ENCODE results near the gene ECM1.

The ECM1 gene

DNA sequence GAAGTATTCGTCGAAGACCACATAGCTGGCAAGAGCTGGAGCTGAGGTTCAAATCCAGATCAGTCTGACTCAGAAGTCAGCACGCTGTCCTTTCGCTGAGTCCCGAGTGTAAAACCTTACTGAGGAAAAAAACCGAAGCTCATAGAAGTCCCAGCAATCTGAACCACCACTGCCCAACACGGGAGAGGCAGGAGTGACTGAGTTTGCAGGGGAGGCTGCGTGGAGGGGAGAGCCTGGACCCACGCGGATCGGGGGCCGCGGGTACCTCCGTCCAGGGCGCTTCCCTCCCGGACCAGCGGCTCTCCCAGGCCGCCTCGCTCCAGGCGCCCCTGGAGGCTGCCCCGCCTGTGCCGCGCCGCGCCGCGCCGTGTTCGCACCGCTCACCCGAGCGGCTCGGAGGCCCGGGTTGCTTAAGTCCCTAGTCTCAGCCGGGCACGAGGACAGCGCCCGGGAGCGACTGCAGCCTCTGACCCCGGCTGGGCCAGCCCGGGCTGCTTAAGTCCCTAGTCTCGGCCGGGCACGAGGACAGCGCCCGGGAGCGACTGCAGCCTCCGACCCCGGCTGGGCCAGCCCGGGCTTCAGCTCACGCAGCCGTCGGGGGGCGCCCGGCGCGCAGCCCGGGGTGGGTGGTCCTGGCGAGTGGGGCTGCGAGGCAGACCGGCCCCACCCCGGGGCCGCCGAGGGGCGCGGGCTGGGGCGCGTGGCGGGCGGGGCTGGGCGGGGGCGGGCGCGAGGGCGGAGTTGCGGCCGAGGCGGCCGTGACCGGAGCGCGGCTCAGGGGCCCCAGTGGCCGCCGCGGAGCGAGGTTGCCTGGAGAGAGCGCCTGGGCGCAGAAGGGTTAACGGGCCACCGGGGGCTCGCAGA, 41.0 kb downstream of the ECM1 start, which contains the start of gene ADAMTSL4:
Gene ADAMTSL4 (plus strand): TSS at position 777 of the 864 bp plus-strand sequence. CDS start 2,881 bp downstream, outside the sequence.
- TF ChIP-seq, protein P1, sequence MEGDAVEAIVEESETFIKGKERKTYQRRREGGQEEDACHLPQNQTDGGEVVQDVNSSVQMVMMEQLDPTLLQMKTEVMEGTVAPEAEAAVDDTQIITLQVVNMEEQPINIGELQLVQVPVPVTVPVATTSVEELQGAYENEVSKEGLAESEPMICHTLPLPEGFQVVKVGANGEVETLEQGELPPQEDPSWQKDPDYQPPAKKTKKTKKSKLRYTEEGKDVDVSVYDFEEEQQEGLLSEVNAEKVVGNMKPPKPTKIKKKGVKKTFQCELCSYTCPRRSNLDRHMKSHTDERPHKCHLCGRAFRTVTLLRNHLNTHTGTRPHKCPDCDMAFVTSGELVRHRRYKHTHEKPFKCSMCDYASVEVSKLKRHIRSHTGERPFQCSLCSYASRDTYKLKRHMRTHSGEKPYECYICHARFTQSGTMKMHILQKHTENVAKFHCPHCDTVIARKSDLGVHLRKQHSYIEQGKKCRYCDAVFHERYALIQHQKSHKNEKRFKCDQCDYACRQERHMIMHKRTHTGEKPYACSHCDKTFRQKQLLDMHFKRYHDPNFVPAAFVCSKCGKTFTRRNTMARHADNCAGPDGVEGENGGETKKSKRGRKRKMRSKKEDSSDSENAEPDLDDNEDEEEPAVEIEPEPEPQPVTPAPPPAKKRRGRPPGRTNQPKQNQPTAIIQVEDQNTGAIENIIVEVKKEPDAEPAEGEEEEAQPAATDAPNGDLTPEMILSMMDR (conservative IDR thresholded peaks at IDR 0.05; ENCODE audit: low read depth, low read length) = no peak
- DNase-seq (ENCODE audit: low read depth) = peak; percentile 78
- peak within 1 kb of the TSS; percentile 60 for H3K4me3 ChIP-seq (ENCODE audit: low read depth, low read length)

DNA sequence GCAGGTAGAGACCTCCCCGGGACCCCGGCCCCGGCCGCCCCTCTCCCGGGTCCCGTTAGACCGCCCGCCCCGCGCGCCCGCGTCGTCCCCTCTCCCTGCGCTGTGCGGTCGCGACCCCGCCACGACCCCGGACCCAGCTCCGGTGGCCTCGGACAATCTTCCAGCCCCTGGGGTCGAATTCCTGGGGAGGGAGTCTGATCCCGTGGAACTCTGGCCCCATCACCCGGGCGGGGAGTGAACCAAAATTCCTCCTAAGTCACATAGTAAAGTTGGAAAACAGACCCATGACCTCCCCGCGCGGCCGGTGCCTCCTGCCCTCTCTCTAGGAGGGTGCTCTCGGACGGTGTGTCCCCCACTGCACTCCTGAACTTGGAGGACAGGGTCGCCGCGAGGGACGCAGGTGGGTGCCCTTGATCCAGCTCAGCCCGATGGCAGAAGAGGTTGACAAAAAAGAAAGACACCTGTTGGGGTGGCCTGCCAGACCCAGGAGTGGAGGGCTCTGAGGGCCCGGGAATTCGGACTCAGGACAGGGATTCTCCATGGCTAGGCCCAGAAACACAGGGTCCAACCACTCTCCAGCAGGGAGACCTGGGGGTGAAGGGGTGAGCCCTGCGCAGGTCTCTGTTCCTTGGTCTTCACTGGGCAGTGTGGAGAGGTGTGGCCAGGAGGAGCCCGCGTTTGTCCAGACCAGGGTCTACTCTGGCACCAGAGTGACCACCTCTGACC, 41.8 kb downstream of the ECM1 start:
- TF ChIP-seq, protein P1 (conservative IDR thresholded peaks at IDR 0.05; ENCODE audit: low read depth, low read length) = peak; percentile 3
- DNase-seq (ENCODE audit: low read depth) = no peak
- H3K4me3 ChIP-seq (ENCODE audit: low read depth, low read length) = peak overlapping the region; percentile 60

DNA sequence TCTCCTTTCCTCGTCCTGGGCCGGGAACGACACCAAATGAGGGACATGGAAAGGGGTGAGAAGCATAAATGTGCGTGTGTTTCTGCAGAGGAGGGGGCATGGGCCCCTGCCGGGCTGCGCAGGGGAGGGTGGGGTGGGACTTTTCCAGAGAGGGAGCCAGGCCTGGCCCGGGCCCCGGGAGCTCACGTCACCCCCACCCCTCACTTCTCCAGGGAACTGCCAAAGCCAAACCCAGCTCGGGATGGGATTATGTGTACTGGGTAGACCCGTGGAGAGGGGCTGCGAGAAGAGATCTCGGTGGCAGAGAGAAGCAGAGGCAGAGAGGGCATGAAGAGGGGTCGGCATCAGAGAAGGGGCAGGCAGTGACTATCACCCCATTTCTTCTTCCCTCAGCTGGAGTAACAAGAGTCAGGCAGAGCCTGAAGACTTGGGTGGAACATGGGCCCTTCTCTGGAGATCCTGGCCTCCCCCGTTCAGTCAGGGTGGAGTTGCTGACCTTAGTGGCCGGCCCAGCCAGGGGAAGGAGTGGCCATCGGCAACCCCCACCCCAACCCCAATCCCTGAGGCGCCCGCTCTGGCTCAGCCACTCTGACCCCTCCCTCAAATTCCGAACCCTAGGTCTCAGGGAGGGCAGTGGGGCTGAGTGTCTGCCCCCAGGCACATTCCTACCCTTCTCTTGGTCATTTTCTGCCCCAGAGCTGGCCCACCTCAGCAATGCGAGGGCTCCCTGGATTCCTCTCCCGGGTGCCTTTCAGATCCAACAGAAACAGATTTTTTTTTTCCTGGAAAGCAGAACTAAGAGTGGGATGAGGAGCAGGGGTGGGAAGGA, 42.5 kb downstream of the ECM1 start:
- TF ChIP-seq, protein P1 (conservative IDR thresholded peaks at IDR 0.05; ENCODE audit: low read depth, low read length) = no peak
- H3K4me3 ChIP-seq (ENCODE audit: low read depth, low read length) = peak overlapping the region; percentile 60
- DNase-seq (ENCODE audit: low read depth) = no peak

DNA sequence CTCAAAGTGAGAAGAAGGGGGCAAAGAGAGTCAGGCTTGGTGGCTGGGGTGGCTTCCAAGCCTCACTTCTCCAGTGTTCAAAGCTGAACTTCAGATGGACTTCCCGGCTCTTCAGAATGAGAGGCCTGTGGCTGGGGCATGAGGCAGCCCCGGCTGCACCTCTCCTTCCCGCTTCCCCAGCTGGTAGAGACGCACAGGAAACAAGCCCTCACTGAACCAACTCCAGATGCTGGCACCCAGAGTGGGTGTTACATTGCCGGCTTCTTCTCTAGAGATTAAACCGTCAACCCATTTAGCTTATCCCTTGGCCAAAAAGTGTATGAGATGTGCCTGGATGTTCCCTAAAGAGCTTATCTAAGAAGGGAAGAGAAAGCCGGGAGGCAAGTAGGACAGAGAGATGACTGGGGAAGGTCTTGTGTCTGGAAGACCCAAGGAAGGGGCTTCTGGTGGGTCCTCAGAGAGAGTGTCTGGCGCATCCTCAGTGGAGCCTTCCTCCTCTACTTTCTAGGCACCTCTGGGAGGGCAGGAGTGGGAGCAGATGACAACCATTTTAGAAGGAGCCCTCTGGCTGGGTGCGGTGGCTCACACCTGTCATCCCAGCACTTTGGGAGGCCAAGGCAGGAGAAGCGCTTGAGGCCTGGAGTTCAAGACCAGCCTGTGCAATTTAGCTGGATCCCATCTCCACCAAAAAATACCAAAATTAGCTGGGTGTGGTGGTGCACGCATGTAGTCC, 43.3 kb downstream of the ECM1 start:
- no peak for DNase-seq (ENCODE audit: low read depth)

DNA sequence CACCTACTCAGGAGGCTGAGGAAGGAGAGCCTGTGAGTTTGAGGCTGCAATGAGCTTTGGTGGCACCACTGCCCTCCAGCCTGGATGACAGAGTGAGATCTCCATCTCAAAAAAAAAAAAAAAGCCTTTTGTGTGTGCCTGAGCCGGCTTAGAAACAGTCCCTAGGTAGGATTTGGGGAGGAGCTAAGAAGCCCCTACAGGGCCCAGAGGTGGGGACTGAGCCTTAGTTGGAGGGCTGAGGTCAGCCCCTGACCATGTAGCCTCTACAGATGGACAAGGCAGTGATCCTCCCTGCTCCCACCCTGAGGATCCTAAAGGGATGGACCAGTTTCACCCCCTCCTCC, 43.8 kb downstream of the ECM1 start:
- TF ChIP-seq, protein P1 (conservative IDR thresholded peaks at IDR 0.05; ENCODE audit: low read depth, low read length) = no peak
- H3K4me3 ChIP-seq (ENCODE audit: low read depth, low read length) = no peak overlapping the region
- no peak for DNase-seq (ENCODE audit: low read depth)

More for the DNA sequence above, 43.3 kb downstream of the ECM1 start:
- TF ChIP-seq, protein P1 (conservative IDR thresholded peaks at IDR 0.05; ENCODE audit: low read depth, low read length) = no peak
- H3K4me3 ChIP-seq (ENCODE audit: low read depth, low read length) = no peak overlapping the region
